ENCODE measurements around the gene MGAT5. TPM values are rescaled to one million over a fixed set of nuclear protein-coding genes. Genes with fewer than 3 reads are reported as not detected.

The MGAT5 gene
- total and polyA plus RNA-seq, 7 experiments from 2014 or later, result 5.3 to 48.0 (median 40.0) TPM

- POLR2A ChIA-PET, result no interaction called here
- peaks cover 0 to 51% (median 15%) of the 10 kb centered on the region in 5 donors for H3K36me3 Mint-ChIP-seq
- intact Hi-C loops (cut with micrococcal nuclease), result no loop called here
- H3K27me3 Mint-ChIP-seq, result no peaks in the 10 kb centered on the region
- H3K4me1 Mint-ChIP-seq, result peaks cover 0 to 10% (median 0%) of the 10 kb centered on the region in 7 donors
- no peak for ATAC-seq
- Histone ChIP-seq H3K9me3 (ENCODE audit: control insufficient read depth in 2 of 3, low read length in 3 of 3) (no peaks in the 10 kb centered on the region), H3K27me3 (ENCODE audit: control insufficient read depth in 2 of 2, insufficient read depth in 2 of 2, low read length in 2 of 2) (no peaks in the 10 kb centered on the region), H3K4me1 (ENCODE audit: control insufficient read depth in 2 of 2, insufficient read depth in 2 of 2, low read length in 2 of 2) (no peaks in the 10 kb centered on the region), H3K4me3 (ENCODE audit: low read length) (no peak overlapping the region), H3K36me3 (ENCODE audit: control insufficient read depth in 2 of 3, insufficient read depth in 3 of 3, low read length in 3 of 3) (peaks cover 8 to 51% (median 22%) of the 10 kb centered on the region in 3 experiments), H3K27ac (ENCODE audit: low read depth, low read length) (no peak overlapping the region)
- H3K4me3 Mint-ChIP-seq, result no peak overlapping the region
- no peak for DNase-seq
- H3K9me3 Mint-ChIP-seq, result no peaks in the 10 kb centered on the region
- H3K27ac Mint-ChIP-seq, result no peak overlapping the region
- CTCF ChIA-PET, result no interaction called here
These were observed 182.1 kb downstream of the MGAT5 start for GRCh38 chr2:134435936-134436335.

DNA sequence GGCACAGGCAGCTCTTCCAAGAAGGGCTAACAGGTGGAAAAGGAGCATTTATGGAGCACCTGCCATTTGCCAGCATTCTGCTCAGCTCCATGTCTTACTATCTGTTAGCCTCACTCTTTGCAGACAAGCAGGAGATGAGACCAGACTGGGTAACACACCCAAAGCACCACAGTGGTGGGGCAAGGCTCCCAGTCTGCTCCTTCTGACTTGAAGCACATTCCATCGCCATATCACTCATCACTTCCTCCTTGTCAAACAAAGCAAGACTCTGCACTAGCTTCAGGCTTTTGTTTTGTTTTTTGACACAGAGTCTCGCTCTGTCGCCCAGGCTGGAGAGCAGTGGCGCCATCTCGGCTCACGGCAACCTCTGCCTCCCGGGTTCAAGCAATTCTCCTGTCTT lies 182.8 kb downstream of the MGAT5 start:
- H3K36me3 Mint-ChIP-seq, result peaks cover 0 to 51% (median 13%) of the 10 kb centered on the region in 5 donors
- Histone ChIP-seq H3K27ac (ENCODE audit: low read depth, low read length) (no peak overlapping the region), H3K27me3 (ENCODE audit: control insufficient read depth in 2 of 2, insufficient read depth in 2 of 2, low read length in 2 of 2) (no peaks in the 10 kb centered on the region), H3K9me3 (ENCODE audit: control insufficient read depth in 2 of 3, low read length in 3 of 3) (no peaks in the 10 kb centered on the region), H3K4me1 (ENCODE audit: control insufficient read depth in 2 of 2, insufficient read depth in 2 of 2, low read length in 2 of 2) (no peaks in the 10 kb centered on the region), H3K36me3 (ENCODE audit: control insufficient read depth in 2 of 3, insufficient read depth in 3 of 3, low read length in 3 of 3) (peaks cover 8 to 52% (median 18%) of the 10 kb centered on the region in 3 experiments), H3K4me3 (ENCODE audit: low read length) (no peak overlapping the region)
- CTCF ChIA-PET, result no interaction called here
- H3K4me3 Mint-ChIP-seq, result no peak overlapping the region
- intact Hi-C loops (cut with micrococcal nuclease), result no loop called here
- H3K4me1 Mint-ChIP-seq, result peaks cover 0 to 10% (median 0%) of the 10 kb centered on the region in 7 donors
- H3K27me3 Mint-ChIP-seq, result no peaks in the 10 kb centered on the region
- H3K9me3 Mint-ChIP-seq, result no peaks in the 10 kb centered on the region
- POLR2A ChIA-PET, result no interaction called here
- ATAC-seq (no peak), DNase-seq (no peak)
- no peak overlapping the region for H3K27ac Mint-ChIP-seq

GRCh38 chr2:134438371-134438770 lies 184.5 kb downstream of the MGAT5 start:
- H3K36me3 Mint-ChIP-seq, result peaks cover 0 to 49% (median 13%) of the 10 kb centered on the region in 5 donors
- CTCF ChIA-PET, result no interaction called here
- Histone ChIP-seq H3K27me3 (ENCODE audit: control insufficient read depth in 2 of 2, insufficient read depth in 2 of 2, low read length in 2 of 2) (no peaks in the 10 kb centered on the region), H3K4me1 (ENCODE audit: control insufficient read depth in 2 of 2, insufficient read depth in 2 of 2, low read length in 2 of 2) (no peaks in the 10 kb centered on the region), H3K9me3 (ENCODE audit: control insufficient read depth in 2 of 3, low read length in 3 of 3) (no peaks in the 10 kb centered on the region), H3K27ac (ENCODE audit: low read depth, low read length) (no peak overlapping the region), H3K36me3 (ENCODE audit: control insufficient read depth in 2 of 3, insufficient read depth in 3 of 3, low read length in 3 of 3) (peaks cover 8 to 55% (median 12%) of the 10 kb centered on the region in 3 experiments), H3K4me3 (ENCODE audit: low read length) (no peak overlapping the region)
- H3K27me3 Mint-ChIP-seq, result no peaks in the 10 kb centered on the region
- no peak for DNase-seq
- ATAC-seq, result no peak
- no peaks in the 10 kb centered on the region for H3K9me3 Mint-ChIP-seq
- peaks cover 0 to 10% (median 0%) of the 10 kb centered on the region in 7 donors for H3K4me1 Mint-ChIP-seq
- POLR2A ChIA-PET, result no interaction called here
- no peak overlapping the region for H3K4me3 Mint-ChIP-seq
- intact Hi-C loops (cut with micrococcal nuclease), result no loop called here
- peak overlapping the region in 1 of 9 donors; percentile 45 for H3K27ac Mint-ChIP-seq

- H3K27ac Mint-ChIP-seq, result peak overlapping the region in 2 of 9 donors; percentile 2 to 75
- no peaks in the 10 kb centered on the region for H3K27me3 Mint-ChIP-seq
- Histone ChIP-seq H3K9me3 (ENCODE audit: control insufficient read depth in 2 of 3, low read length in 3 of 3) (no peaks in the 10 kb centered on the region), H3K36me3 (ENCODE audit: control insufficient read depth in 2 of 3, insufficient read depth in 3 of 3, low read length in 3 of 3) (peaks cover under 1 to 56% (median 8%) of the 10 kb centered on the region in 3 experiments), H3K4me3 (ENCODE audit: low read length) (no peak overlapping the region), H3K27me3 (ENCODE audit: control insufficient read depth in 2 of 2, insufficient read depth in 2 of 2, low read length in 2 of 2) (no peaks in the 10 kb centered on the region), H3K4me1 (ENCODE audit: control insufficient read depth in 2 of 2, insufficient read depth in 2 of 2, low read length in 2 of 2) (no peaks in the 10 kb centered on the region), H3K27ac (ENCODE audit: low read depth, low read length) (no peak overlapping the region)
- CTCF ChIA-PET, result no interaction called here
- H3K4me1 Mint-ChIP-seq, result peaks cover 0 to 5% (median 0%) of the 10 kb centered on the region in 7 donors
- H3K9me3 Mint-ChIP-seq, result no peaks in the 10 kb centered on the region
- H3K36me3 Mint-ChIP-seq, result peaks cover 0 to 30% (median 8%) of the 10 kb centered on the region in 5 donors
- DNase-seq (no peak), ATAC-seq (no peak)
- H3K4me3 Mint-ChIP-seq, result peak overlapping the region in 1 of 10 donors; percentile 34
- intact Hi-C loops (cut with micrococcal nuclease), result no loop called here
- POLR2A ChIA-PET, result no interaction called here
These were observed 186.6 kb downstream of the MGAT5 start for GRCh38 chr2:134440336-134440909.

DNA sequence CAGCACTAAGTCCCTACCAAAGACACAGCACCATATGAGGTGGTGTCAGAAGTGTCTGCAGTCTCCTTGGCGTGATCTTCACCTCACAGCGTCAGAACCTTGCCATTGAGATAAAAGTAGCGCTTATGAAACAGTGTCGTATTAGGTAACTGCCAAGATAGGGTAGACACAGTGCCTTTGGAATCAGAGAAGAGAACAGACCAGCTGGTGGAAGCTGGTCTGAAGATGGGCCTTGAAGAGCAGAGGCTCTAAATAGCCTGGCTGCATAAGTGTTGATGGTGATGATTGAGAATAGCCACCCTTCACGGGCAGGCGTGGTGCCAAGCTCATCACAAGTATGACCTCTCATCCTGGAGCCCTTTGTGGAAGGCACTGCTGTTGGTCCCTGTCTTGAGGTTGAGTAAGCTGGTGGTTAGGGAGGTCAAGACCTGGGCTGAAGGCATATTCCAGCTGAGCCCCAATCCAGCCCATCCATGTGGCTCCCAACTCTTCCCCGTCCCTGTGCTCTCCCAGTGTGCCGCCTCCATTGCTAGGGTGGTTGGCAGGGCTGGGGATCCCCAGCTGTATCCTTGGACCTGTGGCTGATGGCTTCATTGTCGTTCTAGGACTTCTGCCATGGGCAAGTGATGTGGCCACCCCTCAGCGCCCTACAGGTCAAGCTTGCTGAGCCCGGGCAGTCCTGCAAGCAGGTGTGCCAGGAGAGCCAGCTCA lies 187.4 kb downstream of the MGAT5 start:
- Histone ChIP-seq H3K27ac (ENCODE audit: low read depth, low read length) (no peak overlapping the region), H3K4me3 (ENCODE audit: low read length) (no peak overlapping the region), H3K27me3 (ENCODE audit: control insufficient read depth in 2 of 2, insufficient read depth in 2 of 2, low read length in 2 of 2) (no peaks in the 10 kb centered on the region), H3K36me3 (ENCODE audit: control insufficient read depth in 2 of 3, insufficient read depth in 3 of 3, low read length in 3 of 3) (peaks cover 0 to 51% (median under 1%) of the 10 kb centered on the region in 3 experiments), H3K4me1 (ENCODE audit: control insufficient read depth in 2 of 2, insufficient read depth in 2 of 2, low read length in 2 of 2) (no peaks in the 10 kb centered on the region), H3K9me3 (ENCODE audit: control insufficient read depth in 2 of 3, low read length in 3 of 3) (no peaks in the 10 kb centered on the region)
- ChIA-PET POLR2A (no interaction called here), CTCF (no interaction called here)
- H3K4me1 Mint-ChIP-seq, result peaks cover 0 to 5% (median 0%) of the 10 kb centered on the region in 7 donors
- intact Hi-C loops (cut with micrococcal nuclease), result no loop called here
- H3K27me3 Mint-ChIP-seq, result no peaks in the 10 kb centered on the region
- no peaks in the 10 kb centered on the region for H3K9me3 Mint-ChIP-seq
- H3K36me3 Mint-ChIP-seq, result peaks cover 0 to 24% (median 7%) of the 10 kb centered on the region in 5 donors
- DNase-seq, result no peak
- H3K4me3 Mint-ChIP-seq, result no peak overlapping the region
- no peak overlapping the region for H3K27ac Mint-ChIP-seq
- ATAC-seq, result no peak

DNA sequence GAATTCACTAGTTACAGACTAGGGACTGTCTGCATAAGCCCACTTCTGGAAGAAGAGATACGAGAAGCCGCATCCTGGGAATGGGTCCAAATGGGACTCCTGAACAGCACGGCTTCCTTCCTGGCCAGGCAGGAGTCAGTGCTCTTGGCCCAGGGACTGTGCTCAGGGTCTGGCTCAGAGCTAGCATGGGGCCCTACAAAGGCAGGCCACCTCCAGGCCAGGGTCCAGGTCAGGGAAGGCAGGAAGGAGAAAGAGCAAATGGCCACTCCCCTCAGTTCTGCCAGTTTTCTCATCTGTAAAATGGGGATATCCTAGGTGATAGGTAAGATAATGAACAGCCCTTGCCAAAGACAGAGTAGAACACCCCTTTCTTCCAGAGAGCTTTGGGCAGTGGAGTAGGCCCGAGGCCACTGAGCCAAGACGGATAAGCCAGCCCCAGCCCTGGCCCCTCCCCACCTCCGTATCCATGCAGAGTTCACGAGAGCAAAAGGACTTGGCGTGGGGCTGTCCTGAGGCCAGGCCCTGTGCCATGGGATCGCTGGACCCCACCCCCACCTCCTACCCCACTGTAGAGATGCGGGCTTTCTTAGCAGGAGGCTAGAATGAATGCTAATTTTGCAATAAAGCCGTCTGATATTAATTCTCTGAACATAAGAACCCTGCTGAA lies 190.1 kb downstream of the MGAT5 start:
- H3K27ac ChIP-seq (ENCODE audit: low read depth, low read length), result no peak overlapping the region
- intact Hi-C loops (cut with micrococcal nuclease), result no loop called here
- peaks cover 0 to 24% (median 0%) of the 10 kb centered on the region in 5 donors for H3K36me3 Mint-ChIP-seq
- no peak overlapping the region for H3K4me3 ChIP-seq (ENCODE audit: low read length)
- POLR2A ChIA-PET, result no interaction called here
- CTCF ChIA-PET, result no interaction called here
- DNase-seq (no peak), ATAC-seq (no peak)
- H3K36me3 ChIP-seq (ENCODE audit: control insufficient read depth in 2 of 3, insufficient read depth in 3 of 3, low read length in 3 of 3), result peaks cover 0 to 65% (median 0%) of the 10 kb centered on the region in 3 experiments
- peaks cover 0 to 5% (median 0%) of the 10 kb centered on the region in 7 donors for H3K4me1 Mint-ChIP-seq
- no peaks in the 10 kb centered on the region for H3K27me3 Mint-ChIP-seq
- H3K9me3 Mint-ChIP-seq, result no peaks in the 10 kb centered on the region
- peak overlapping the region in 2 of 9 donors; percentile 7 to 53 for H3K27ac Mint-ChIP-seq
- H3K4me1 ChIP-seq (ENCODE audit: control insufficient read depth in 2 of 2, insufficient read depth in 2 of 2, low read length in 2 of 2), result no peaks in the 10 kb centered on the region
- H3K27me3 ChIP-seq (ENCODE audit: control insufficient read depth in 2 of 2, insufficient read depth in 2 of 2, low read length in 2 of 2), result no peaks in the 10 kb centered on the region
- no peak overlapping the region for H3K4me3 Mint-ChIP-seq
- no peaks in the 10 kb centered on the region for H3K9me3 ChIP-seq (ENCODE audit: control insufficient read depth in 2 of 3, low read length in 3 of 3)

Data from naive thymus-derived CD4-positive, alpha-beta T cell (primary cell).